SU-DHL-6 (cell line): ENCODE results near the gene RAP1GAP.

Experiments
- EZH2phosphoT487 ChIP-seq: fragments of 200-600 bp; sonication (generic), shearing (Covaris generic); conservative IDR thresholded peaks from 2 replicates; pipeline ENCODE4 v1.6.1; 2018; ENCODE audit warnings: mild to moderate bottlenecking, antibody characterized with exemption, low read length, moderate library complexity, mixed read lengths
- TF ChIP-seq, protein P1 (sequence below): fragments of 200-600 bp; sonication (generic); IDR thresholded peaks from one replicate; pipeline ENCODE4 v1.5.1; 2017; ENCODE audit warnings: antibody characterized with exemption, mild to moderate bottlenecking, low read length, moderate library complexity; ENCODE audit not compliant: insufficient read depth, poor library complexity, severe bottlenecking

DNA sequence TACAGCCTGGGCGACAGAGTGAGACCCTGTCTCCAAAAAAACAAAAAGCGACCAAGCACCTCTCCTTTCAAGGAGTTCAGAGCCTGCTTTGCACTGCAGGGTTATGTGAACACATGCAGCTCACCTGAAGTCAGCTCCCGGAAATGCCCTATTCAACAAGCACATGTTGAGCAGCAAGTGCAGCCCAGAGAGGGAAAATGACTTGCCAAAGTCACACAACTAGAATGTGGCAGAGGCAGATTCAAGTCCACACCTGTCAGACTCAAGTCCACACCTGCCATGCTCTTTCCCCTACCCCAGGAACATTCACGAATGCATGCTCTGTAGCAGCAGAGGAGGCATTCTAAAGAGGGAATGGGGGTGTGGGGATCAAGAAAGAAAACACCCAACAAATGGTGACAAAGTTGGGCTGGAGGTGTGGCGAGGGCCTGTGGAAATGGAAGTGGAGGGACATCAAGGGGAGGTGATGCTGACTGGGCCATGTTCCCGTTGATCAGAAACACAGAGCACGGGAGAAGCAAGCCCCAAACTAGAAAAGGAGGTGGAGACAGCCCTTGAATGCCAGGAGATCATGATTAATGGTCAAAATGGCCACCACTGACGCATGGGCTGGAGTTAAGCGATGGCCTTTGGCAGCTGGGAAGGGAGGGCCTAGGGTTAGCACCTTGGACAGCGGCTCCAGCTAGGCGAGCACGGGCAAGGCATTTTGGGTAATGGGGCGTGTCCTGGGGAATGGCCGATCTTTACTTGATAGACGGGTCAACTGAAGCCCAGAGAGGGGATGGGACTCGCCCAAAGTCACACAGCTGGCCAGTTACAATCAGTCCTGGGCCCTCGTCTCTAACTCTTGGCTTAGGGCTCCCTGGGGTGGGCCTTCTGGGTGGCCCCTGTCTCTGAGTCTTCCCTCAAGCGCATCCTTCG is 21.5 kb downstream of the RAP1GAP start:
- TF ChIP-seq, protein P1, sequence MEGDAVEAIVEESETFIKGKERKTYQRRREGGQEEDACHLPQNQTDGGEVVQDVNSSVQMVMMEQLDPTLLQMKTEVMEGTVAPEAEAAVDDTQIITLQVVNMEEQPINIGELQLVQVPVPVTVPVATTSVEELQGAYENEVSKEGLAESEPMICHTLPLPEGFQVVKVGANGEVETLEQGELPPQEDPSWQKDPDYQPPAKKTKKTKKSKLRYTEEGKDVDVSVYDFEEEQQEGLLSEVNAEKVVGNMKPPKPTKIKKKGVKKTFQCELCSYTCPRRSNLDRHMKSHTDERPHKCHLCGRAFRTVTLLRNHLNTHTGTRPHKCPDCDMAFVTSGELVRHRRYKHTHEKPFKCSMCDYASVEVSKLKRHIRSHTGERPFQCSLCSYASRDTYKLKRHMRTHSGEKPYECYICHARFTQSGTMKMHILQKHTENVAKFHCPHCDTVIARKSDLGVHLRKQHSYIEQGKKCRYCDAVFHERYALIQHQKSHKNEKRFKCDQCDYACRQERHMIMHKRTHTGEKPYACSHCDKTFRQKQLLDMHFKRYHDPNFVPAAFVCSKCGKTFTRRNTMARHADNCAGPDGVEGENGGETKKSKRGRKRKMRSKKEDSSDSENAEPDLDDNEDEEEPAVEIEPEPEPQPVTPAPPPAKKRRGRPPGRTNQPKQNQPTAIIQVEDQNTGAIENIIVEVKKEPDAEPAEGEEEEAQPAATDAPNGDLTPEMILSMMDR: no peak
- no peak for TF ChIP-seq EZH2phosphoT487
